Measurements from ENCODE around the gene LRP10. TPM values are rescaled to one million over a fixed set of nuclear protein-coding genes. Genes with fewer than 3 reads are reported as not detected.

Gene LRP10
- total RNA-seq, 1 donor from 2014 or later = 52.3 TPM

DNA sequence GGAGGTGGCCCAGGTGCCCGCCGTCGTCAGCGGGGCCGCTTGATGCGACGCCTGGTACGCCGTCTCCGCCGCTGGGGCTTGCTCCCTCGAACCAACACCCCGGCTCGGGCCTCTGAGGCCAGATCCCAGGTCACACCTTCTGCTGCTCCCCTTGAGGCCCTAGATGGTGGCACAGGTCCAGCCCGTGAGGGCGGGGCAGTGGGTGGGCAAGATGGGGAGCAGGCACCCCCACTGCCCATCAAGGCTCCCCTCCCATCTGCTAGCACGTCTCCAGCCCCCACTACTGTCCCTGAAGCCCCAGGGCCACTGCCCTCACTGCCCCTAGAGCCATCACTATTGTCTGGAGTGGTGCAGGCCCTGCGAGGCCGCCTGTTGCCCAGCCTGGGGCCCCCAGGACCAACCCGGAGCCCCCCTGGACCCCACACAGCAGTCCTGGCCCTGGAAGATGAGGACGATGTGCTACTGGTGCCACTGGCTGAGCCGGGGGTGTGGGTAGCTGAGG lies 5.5 kb downstream of the LRP10 start:
- no peak overlapping the region for H3K4me3 Mint-ChIP-seq
- DNase-seq (ENCODE audit: extremely low spot score, unreplicated experiment) = no peak
- no peak for TF ChIP-seq CTCF (conservative IDR thresholded peaks at IDR 0.05)
- H3K36me3 Mint-ChIP-seq = peaks cover 20% of the 10 kb centered on the region
- no peaks in the 10 kb centered on the region for H3K27me3 Mint-ChIP-seq
- H3K4me1 Mint-ChIP-seq (ENCODE audit: unreplicated experiment) = peaks cover 13% of the 10 kb centered on the region
- H3K9me3 Mint-ChIP-seq = no peaks in the 10 kb centered on the region
- no peak overlapping the region for H3K27ac Mint-ChIP-seq

DNA sequence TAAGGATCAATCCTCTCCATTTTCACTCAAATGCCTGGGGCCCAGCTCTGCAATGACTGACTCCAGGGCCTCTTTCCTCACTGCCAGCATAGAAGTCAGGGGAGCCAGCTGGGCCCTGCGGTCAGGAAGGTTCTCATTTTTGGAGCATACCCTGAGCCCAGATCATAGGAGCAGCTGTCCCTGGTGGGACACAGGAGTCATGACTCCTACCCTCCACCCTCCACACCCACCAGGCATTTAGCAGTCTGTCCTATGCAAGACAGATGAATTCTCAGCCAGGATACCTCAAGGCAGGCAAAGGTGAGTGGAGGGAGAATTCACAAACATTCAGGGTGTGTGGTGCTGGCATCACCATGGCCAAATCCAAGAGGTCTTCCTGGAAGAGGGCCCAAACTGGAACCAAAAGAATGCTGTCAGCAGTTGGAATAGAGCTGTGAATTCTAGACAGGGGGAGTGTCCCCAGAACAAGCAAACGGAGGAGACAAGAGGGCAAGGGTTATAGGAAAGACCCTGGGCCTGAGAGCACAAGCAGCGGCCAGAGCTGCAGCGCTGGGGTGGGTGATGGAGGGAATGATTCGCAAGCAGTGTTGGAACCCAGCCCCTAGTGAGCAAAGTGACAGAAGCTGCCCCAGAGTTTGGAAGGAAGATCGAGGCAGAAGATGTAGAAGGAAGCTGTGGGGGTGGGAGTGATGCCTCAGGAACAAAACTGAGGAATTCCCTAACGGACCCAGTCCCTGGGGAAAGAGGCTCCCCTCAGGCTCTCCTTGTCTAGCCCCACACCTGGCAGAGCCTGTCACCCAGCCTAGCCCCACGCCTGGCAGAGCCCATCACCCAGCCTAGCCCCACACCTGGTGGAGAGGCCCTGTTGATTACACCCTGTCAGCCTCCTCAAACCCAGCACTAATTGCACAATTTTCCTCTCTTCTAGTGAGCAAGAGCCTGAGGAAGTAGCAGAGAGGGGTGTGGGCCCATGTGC lies 7.0 kb downstream of the LRP10 start:
- Mint-ChIP-seq H3K36me3 (peaks cover 14% of the 10 kb centered on the region), H3K9me3 (no peaks in the 10 kb centered on the region), H3K27ac (peak overlapping the region; percentile 60), H3K4me1 (ENCODE audit: unreplicated experiment) (peaks cover 19% of the 10 kb centered on the region), H3K27me3 (no peaks in the 10 kb centered on the region), H3K4me3 (no peak overlapping the region)
- DNase-seq (ENCODE audit: extremely low spot score, unreplicated experiment) = no peak
- no peak for TF ChIP-seq CTCF (conservative IDR thresholded peaks at IDR 0.05)

DNA sequence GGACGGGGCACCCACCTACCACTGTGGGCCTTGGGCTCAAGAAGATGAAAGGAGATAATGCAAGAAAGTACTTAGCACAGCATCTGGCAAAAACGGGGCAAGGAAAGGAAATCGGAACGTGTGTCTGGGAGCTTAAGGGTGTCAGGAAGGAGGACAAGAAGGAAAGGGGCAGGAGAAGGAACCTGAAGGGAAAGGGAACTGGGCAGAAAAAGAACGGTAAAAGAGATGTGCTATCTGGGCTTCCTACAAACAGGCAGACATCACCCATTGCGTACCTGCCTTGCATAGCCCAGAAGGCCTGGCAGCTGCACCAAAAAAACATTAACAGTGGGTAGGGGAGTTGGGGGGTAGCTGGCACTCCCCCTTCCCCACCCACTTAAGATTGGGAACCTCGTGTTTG lies 10.5 kb downstream of the LRP10 start:
- no peaks in the 10 kb centered on the region for H3K27me3 Mint-ChIP-seq
- peaks cover 37% of the 10 kb centered on the region for H3K4me1 Mint-ChIP-seq (ENCODE audit: unreplicated experiment)
- no peak overlapping the region for H3K4me3 Mint-ChIP-seq
- H3K9me3 Mint-ChIP-seq = no peaks in the 10 kb centered on the region
- TF ChIP-seq CTCF (conservative IDR thresholded peaks at IDR 0.05) = no peak
- H3K36me3 Mint-ChIP-seq = peaks cover 11% of the 10 kb centered on the region
- no peak for DNase-seq (ENCODE audit: extremely low spot score, unreplicated experiment)
- H3K27ac Mint-ChIP-seq = peak overlapping the region; percentile 82

- Mint-ChIP-seq H3K27me3 (no peaks in the 10 kb centered on the region), H3K36me3 (peaks cover 11% of the 10 kb centered on the region), H3K4me1 (ENCODE audit: unreplicated experiment) (peaks cover 43% of the 10 kb centered on the region), H3K27ac (peak overlapping the region; percentile 82), H3K9me3 (no peaks in the 10 kb centered on the region), H3K4me3 (peak overlapping the region; percentile 74)
- no peak for TF ChIP-seq CTCF (conservative IDR thresholded peaks at IDR 0.05)
- no peak for DNase-seq (ENCODE audit: extremely low spot score, unreplicated experiment)
Measured at GRCh38 chr14:22882529-22883172, 11.1 kb downstream of the LRP10 start.

GRCh38 chr14:22883173-22883976 lies 11.8 kb downstream of the LRP10 start, which contains the start of gene REM2:
Gene REM2, plus strand, starts transcription at chr14:22883222. Its CDS starts 66 bp downstream, at chr14:22883288.
- peaks cover 5% of the 10 kb centered on the region for H3K36me3 Mint-ChIP-seq
- H3K9me3 Mint-ChIP-seq = no peaks in the 10 kb centered on the region
- H3K4me1 Mint-ChIP-seq (ENCODE audit: unreplicated experiment) = peaks cover 44% of the 10 kb centered on the region
- H3K27me3 Mint-ChIP-seq = no peaks in the 10 kb centered on the region
- H3K4me3 Mint-ChIP-seq = peak within 1 kb of the TSS; percentile 74
- TF ChIP-seq CTCF (conservative IDR thresholded peaks at IDR 0.05) = no peak
- H3K27ac Mint-ChIP-seq = peak within 1 kb of the TSS; percentile 82
- no peak for DNase-seq (ENCODE audit: extremely low spot score, unreplicated experiment)
